ES-I3 (cell line): ENCODE results near the gene TOR1A.

Experiments
- H3K36me3 ChIP-seq: 2 replicates; pipeline ENCODE4 v1.6.1; 2013; ENCODE audit warnings: mild to moderate bottlenecking, low read length, control low read depth, moderate library complexity; ENCODE audit not compliant: insufficient read depth
- H3K4me1 ChIP-seq: 2 replicates; pipeline ENCODE4 v1.6.1; 2013; ENCODE audit warnings: mild to moderate bottlenecking, control low read depth, low read length; ENCODE audit not compliant: insufficient read depth
- H3K9ac ChIP-seq: 2 replicates; pipeline ENCODE4 v1.6.1; 2013; ENCODE audit warnings: low read depth, mild to moderate bottlenecking, low read length, moderate library complexity
- H3K9me3 ChIP-seq: 2 replicates; pipeline ENCODE4 v1.6.1; 2013; ENCODE audit warnings: mild to moderate bottlenecking, low read length, moderate library complexity; ENCODE audit not compliant: control insufficient read depth, insufficient read depth

Gene TOR1A, protein sequence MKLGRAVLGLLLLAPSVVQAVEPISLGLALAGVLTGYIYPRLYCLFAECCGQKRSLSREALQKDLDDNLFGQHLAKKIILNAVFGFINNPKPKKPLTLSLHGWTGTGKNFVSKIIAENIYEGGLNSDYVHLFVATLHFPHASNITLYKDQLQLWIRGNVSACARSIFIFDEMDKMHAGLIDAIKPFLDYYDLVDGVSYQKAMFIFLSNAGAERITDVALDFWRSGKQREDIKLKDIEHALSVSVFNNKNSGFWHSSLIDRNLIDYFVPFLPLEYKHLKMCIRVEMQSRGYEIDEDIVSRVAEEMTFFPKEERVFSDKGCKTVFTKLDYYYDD

DNA sequence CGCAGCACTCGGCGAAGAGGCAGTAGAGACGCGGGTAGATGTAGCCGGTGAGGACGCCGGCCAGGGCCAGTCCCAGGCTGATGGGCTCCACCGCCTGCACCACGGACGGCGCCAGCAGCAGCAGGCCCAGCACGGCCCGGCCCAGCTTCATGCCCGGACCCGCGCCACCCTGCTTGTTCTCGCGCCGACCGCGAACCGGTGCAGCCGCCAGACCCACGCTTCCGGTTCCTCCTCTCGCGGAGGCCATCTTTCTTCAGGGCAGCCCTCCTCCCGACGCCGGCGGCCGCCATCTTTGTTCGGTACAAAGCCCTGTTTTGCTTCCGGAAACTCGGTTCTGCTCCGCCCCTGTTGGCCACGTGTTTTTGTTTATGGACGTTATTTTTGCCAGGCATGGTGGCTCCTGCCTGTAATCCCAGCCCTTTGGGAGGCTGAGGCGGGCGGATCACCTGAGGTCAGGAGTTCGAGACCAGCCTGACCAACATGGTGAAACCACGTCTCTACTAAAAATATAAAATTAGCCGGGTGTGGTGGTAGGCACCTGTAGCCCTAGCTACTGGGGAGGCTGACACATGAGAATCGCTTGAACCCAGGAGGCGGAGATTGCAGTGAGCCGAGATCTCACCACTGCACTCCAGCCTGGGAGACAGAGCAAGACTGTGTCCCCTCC lies at the start of gene TOR1A:
Gene TOR1A, minus strand, starts transcription at position 202 of the 667 bp plus-strand sequence. Its CDS starts 51 bp downstream, at position 151.
- Histone ChIP-seq H3K4me1 (no peaks in the 10 kb centered on the region), H3K36me3 (peaks cover 8% of the 10 kb centered on the region), H3K9me3 (no peaks in the 10 kb centered on the region), H3K9ac (peak within 1 kb of the TSS; percentile 75)

DNA sequence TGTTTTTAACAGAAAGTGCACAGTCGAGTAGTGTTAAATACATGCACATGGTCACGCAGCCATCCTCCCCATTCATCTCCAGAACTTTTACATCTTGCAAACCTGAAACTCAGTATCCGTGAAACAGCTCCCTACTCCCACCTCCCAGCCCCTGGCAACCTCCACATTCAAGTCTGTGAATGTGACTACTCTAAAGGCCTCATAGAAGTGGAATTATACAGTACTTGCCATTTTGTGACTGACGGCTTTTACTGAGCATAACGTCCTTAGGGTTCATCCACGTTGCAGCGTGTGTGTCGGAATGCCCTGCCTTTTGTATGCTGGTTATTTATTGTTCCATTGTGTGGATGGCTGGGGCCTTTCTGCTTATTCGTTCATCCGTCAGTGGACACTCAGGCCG lies 47.1 kb upstream of the TOR1A start:
- Histone ChIP-seq H3K9ac (no peak overlapping the region), H3K9me3 (no peaks in the 10 kb centered on the region), H3K4me1 (no peaks in the 10 kb centered on the region), H3K36me3 (no peaks in the 10 kb centered on the region)

DNA sequence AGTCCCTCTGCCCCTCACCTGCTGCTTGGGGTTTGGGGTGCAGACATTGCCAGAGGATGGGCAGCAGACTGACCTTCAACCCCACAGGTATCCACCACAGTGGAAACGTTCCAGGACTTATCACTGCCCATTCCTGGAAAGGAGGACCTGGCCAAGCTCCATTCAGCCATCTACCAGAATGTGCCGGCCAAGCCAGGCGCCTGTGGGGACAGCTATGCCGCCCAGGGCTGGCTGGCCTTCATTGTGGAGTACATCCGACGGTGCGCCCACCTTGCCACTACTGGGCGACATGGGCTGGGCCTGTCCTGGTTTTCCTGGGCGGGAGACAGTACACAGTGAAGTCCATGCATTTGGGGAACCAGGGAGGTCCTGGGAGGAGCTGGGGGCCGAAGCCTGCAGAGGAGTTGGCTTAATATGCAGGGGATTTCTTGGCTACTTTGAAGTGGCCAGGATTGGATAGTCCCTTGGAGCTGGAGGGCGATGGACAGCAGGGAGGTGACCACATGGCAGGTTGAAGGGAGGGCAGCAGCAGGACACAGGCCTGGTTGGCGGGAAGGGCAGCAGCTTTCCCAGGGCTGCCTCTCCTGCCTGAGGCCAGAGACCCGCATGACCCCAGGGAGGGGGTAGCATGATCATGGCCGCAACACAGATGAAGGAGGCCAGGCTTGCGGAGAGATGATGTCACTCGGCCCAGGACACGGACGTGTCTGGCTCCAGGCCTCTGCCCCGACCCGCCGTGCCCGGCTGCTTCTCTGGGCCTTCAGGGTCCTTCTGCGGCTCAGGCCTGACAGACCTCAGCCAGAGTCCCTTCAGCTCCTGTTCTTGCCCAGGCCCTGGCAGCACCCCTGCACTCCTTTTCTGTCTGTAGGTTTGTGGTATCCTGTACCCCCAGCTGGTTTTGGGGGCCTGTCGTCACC lies 45.9 kb upstream of the TOR1A start:
- H3K4me1 ChIP-seq = no peaks in the 10 kb centered on the region
- no peaks in the 10 kb centered on the region for H3K36me3 ChIP-seq
- no peaks in the 10 kb centered on the region for H3K9me3 ChIP-seq
- H3K9ac ChIP-seq = no peak overlapping the region

DNA sequence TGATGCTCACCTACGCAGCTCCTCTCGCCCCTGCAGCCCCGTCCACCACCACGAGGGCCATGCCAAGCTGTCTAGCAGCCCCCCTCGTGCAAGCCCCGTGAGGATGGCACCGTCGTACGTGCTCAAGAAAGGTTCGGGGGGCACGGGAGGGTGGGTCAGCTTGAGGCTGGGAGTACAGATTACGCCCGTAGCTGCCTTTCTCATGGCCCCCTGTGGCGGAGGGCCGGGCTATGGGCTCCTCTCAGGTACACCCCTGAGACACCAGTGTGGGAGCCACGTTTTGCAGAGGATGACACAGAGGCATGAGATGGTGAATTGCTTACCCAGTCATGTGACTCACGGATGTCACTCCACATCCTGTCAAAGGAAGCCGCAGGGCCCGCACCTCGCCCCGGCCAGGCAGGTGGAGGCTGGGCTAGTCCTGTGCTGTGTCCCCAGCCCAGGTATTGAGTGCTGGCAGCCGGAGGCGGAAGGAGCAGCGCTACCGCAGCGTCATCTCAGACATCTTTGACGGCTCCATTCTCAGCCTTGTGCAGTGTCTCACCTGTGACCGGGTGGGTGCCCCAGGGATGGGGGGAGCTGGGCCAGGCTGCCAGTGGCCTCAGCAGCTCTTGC lies 45.0 kb upstream of the TOR1A start:
- Histone ChIP-seq H3K9me3 (no peaks in the 10 kb centered on the region), H3K36me3 (no peaks in the 10 kb centered on the region), H3K4me1 (no peaks in the 10 kb centered on the region), H3K9ac (no peak overlapping the region)

DNA sequence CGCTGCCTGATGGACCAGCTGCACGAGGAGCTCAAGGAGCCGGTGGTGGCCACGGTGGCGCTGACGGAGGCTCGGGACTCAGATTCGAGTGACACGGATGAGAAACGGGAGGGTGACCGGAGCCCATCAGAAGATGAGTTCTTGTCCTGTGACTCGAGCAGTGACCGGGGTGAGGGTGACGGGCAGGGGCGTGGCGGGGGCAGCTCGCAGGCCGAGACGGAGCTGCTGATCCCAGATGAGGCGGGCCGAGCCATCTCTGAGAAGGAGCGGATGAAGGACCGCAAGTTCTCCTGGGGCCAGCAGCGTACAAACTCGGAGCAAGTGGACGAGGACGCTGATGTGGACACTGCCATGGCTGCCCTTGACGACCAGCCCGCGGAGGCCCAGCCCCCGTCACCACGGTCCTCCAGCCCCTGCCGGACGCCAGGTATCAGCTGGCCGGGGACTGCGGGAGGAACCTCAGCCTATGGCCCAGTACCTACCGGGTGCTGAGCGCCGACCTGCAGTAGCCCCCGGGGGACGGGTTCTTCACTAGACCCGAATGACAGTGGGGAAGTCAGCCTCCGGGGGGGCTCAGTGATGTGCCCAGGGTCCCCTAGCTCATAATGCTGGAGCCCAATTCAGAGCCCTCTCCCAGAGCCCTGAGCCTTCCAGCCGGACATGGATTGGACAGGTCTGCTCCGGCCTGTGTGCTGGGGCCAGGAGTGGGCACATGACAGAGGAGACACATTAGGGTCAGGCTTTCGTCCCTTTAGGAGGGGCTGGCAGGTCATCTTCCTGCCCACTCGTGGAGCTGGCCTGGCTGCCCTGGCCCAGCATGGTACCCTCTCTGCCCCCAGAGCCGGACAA lies 44.3 kb upstream of the TOR1A start:
- Histone ChIP-seq H3K4me1 (no peaks in the 10 kb centered on the region), H3K9ac (no peak overlapping the region), H3K9me3 (no peaks in the 10 kb centered on the region), H3K36me3 (no peaks in the 10 kb centered on the region)

DNA sequence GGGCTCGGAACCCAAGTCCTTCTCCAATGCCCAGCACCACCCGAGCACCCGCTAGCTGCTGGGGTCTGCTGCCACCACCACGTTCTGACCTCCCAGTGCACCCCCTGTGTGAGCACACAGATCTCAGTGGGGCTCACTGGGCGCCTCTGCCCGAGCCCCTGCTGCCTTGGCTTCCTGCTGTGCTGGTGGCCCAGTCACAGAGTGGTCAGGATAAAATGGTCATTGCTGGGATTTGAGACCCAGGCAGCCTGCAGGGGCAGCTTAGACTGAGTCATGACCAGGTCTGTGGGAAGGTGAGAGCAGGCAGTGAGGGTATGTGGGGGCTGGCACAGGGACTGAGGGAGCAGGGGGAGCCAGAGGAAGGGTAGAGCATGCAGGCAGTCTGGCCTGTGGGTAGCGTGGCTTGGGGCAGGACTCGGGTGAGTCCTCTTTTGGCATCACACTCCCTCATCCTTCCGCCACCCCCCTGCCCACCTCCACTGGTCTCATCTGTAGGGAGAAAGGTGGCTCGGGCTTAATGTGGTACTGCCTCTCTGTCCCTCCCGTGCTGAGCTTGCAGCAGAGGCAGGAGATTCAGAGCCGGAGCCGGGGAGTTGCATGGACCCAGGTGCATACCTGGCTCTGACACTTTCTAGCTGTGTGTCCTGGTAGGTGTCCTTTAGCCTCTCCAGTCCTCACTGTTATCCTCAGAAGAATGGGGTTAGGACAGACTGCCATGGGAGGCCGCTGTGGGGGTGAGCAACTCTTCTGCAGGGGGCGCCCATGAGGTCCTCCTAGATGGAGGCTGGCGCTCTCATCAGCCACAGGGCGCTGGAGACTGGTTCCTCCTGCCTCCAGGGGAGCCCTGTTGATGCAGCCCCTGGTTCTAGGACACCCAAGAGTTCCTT lies 43.4 kb upstream of the TOR1A start:
- H3K4me1 ChIP-seq = no peaks in the 10 kb centered on the region
- no peaks in the 10 kb centered on the region for H3K9me3 ChIP-seq
- no peaks in the 10 kb centered on the region for H3K36me3 ChIP-seq
- no peak overlapping the region for H3K9ac ChIP-seq

DNA sequence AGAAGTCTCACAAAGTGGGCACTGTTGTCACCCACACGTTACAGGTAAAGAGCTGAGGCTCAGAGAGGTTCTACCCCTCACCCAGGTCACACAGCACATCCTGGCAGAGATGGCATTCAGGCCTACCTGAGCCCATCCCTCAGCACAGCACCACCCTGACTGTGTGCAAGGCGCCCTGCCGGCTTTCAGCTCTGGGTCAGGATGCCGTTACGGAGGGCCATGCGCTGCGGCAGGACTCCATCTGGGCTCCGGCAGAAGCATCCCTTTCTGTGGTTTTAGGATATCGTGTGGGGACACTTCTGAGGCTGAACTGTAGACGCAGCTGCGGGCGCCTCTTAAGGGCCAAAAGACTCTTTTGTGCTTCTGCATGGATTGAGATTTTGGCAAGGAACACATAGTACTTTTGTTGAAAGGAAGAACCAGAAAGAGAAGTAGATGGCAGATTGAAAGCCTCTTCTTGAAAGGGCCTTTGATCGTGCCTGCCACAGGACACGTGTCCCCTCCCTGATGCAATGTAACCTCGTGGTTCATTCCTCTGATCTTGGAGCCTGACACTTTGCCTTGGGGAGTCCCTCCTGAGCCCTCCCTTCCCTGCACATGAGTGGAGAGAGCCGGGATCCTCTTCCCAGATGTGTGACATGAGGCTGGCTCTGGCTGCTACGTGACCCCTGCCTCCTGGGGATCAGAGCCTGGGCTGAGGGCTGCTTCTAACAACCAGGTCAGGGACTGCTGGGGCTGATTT lies 42.6 kb upstream of the TOR1A start:
- Histone ChIP-seq H3K9ac (no peak overlapping the region), H3K4me1 (no peaks in the 10 kb centered on the region), H3K9me3 (no peaks in the 10 kb centered on the region), H3K36me3 (no peaks in the 10 kb centered on the region)

DNA sequence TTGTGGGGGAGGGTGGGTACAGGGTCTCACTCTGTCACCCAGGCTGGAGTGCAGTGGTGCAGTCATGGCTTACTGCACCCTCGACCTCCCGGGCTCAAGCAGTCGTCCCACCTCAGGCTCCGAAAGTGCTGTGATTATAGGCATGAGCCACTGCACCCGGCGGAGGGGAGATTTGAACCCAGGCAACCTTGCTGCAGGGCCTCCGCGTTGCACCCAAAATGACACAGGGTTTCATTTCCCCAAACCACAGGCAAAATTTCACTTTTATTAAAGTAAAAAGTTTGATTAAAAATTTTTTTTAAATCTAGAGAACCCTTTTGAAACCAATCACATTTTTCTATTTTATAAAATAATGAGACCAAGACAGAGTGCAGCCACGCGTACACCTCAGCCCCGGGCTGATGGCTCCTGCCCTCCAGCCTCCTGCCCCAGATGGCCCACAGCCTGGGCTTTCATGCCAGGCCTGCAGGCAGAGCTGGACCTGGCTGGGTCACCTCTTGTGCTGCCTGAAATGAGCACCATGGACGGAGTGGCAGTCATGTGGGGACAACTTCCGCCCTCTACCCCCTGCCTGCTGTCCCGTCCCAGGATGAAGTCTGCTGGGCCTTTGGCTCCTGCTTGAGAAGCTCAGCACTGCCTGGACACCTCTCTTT lies 41.9 kb upstream of the TOR1A start:
- Histone ChIP-seq H3K4me1 (no peaks in the 10 kb centered on the region), H3K9me3 (no peaks in the 10 kb centered on the region), H3K36me3 (no peaks in the 10 kb centered on the region), H3K9ac (no peak overlapping the region)

DNA sequence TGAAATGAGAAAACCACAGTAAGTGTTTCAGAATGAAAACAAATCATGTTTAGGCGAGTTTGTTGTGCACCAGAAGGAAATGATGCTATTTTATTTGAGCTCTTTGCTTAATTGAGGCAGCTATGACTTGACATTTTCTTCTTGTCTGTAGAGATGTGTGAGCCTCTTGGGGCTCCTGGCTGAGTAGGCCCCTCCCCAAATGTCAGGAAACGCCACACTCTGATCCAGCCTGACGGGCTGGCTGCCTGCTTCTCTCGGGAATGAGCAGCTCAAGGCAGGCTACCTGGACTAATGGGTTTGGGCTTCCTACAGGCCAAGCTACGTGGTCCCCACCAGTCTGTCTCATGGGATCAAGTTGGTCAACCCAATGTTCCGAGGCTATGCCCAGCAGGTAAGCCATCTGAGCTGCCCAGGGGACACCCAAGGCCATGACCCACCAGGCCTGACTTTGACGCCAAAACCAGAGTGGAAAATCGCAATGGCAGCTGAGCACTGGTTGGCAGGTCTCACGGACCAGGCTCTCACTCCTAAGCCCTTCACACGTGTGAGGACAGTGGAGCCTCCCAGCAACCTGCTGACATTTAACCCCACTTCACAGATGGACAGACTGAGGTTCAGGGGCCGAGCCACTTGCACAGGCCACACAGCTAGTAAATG lies 41.2 kb upstream of the TOR1A start:
- H3K36me3 ChIP-seq = no peaks in the 10 kb centered on the region
- no peak overlapping the region for H3K9ac ChIP-seq
- H3K9me3 ChIP-seq = no peaks in the 10 kb centered on the region
- H3K4me1 ChIP-seq = no peaks in the 10 kb centered on the region

DNA sequence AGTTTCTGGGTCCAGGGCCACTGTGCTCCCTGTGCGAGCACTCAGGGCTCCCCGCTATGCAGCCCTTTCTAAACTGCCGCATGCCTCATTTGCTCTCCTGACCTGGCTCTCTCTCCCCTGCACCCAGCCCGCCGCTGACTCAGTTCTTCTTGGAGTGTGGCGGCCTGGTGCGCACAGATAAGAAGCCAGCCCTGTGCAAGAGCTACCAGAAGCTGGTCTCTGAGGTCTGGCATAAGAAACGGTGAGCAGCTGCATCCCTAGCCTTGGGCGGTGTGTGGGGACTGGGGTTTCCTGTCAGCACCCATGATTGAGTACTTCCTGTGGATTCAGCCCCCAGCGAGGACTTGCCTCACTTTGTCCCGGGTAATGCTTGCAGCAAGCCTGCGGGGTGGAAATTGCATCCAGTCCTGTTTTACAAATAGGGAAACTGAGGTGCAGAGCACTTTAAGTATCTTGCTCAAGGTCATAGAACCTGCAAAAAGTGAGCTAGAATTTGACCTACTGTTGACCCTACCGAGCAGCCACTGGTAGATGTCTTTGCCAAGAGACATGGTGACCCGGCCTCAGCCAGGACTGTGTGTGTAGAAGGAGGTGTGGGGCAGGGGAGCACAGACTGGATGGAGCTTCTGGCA lies 39.2 kb upstream of the TOR1A start:
- Histone ChIP-seq H3K36me3 (no peaks in the 10 kb centered on the region), H3K9me3 (no peaks in the 10 kb centered on the region), H3K9ac (no peak overlapping the region), H3K4me1 (no peaks in the 10 kb centered on the region)

DNA sequence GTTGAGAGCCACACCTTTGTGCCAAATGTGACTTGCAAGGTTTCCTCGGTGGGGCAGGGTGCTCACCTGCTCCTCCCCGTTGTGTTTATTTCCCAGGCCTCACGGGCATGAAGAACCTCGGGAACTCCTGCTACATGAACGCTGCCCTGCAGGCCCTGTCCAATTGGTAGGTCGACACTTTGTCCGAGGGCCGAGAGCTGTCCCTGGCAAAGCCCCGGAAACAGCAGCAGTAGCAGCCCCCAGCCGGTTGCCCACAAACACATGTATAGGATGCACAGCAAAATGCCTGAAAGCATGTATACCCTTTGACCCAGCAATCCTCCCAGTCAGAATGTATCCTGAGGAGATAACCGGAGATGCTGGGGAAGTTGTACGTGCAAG lies 37.5 kb upstream of the TOR1A start:
- H3K36me3 ChIP-seq = no peaks in the 10 kb centered on the region
- H3K9ac ChIP-seq = no peak overlapping the region
- H3K4me1 ChIP-seq = no peaks in the 10 kb centered on the region
- H3K9me3 ChIP-seq = no peaks in the 10 kb centered on the region
